Ovary (tissue), 9 donors: ENCODE data around the gene WNT4. TPM values are rescaled to one million over a fixed set of nuclear protein-coding genes. Genes with fewer than 3 reads are reported as not detected.

Experiments
- DNase-seq, 5 donors: peaks; one replicate each; pipeline ENCODE4 v3.0.0-alpha.2; 2019 to 2020
- H3K27ac ChIP-seq, 2 donors: fragments of 200-600 bp; one replicate each; pipeline versions ENCODE4 v1.5.1 to v1.8.0; 2019 to 2022
- H3K27me3 ChIP-seq: fragments of 200-600 bp; one replicate; pipeline ENCODE4 v1.8.0; 2022
- H3K36me3 ChIP-seq: fragments of 200-600 bp; sonication (generic); one replicate; pipeline ENCODE4 v1.5.1; 2019
- H3K4me1 ChIP-seq: one replicate; pipeline ENCODE4 v1.8.1; 2013; ENCODE audit warnings: mild to moderate bottlenecking, moderate library complexity; ENCODE audit not compliant: insufficient read depth
- H3K4me3 ChIP-seq: fragments of 200-600 bp; sonication (generic); one replicate; pipeline ENCODE4 v1.5.1; 2017
- H3K9me3 ChIP-seq, 2 donors: fragments of 200-600 bp in 1 of 2; sonication (generic) in 1 of 2; one replicate each; pipeline versions ENCODE4 v1.5.1 to v1.8.1; 2013 to 2019; ENCODE audit warnings: mild to moderate bottlenecking in 1 of 2, moderate library complexity in 1 of 2
- CTCF ChIP-seq, 3 donors: fragments of 450-650 bp in 2 of 3; fragments of 200-600 bp in 1 of 3; IDR thresholded peaks; one replicate each; pipeline versions ENCODE4 v1.5.1 to v1.8.0; 2016 to 2022; ENCODE audit warnings: antibody characterized with exemption in 3 of 3, mild to moderate bottlenecking in 1 of 3
- EP300 ChIP-seq: sonication (generic); formaldehyde crosslinking; IDR thresholded peaks from one replicate; pipeline ENCODE4 v1.6.1; 2017; ENCODE audit warnings: antibody characterized with exemption
- POLR2A ChIP-seq: fragments of 450-650 bp; IDR thresholded peaks from one replicate; pipeline ENCODE4 v1.6.1; 2017; ENCODE audit warnings: antibody characterized with exemption, mild to moderate bottlenecking, moderate library complexity
- WGBS, 3 donors: extraction: QIAGEN DNeasy Blood & Tissue Kit in 1 of 3; methylation state at CpG; one replicate each; pipeline versions ENCODE4 v1.1.5 to v1.1.7; 2013 to 2017; 5-methylcytosine and 5-hydroxymethylcytosine counted together
- intact Hi-C, 4 donors: fragments of 100-400 bp; cut with DNase I; formaldehyde crosslinking; loops; one replicate each; pipeline versions ENCODE4 v1.11.0 to v1.15.1; 2022 to 2023
- polyA plus RNA-seq, 2 donors: library from polyadenylated mRNA; stranded (reverse); fragments of 200-250 nt in 1 of 2; fragments of 350-450 nt in 1 of 2; fragmentation: Illumina TruSeq in 1 of 2; extraction: RNeasy Lipid Tissue Mini Kit (QIAGEN cat#74804) in 1 of 2; gene quantifications; one replicate each; pipeline ENCODE4 v1.2.3, GENCODE V29; 2013 to 2014
- total RNA-seq, 7 donors: library from RNA; depleted of rRNA in 2 of 7; stranded (reverse); fragments of >200 nt in 2 of 7; fragmentation: NEBNext Ultra II Directional in 3 of 7; extraction: Animal tissue kit (Norgen Biotek cat#: 25700) in 3 of 7; gene quantifications; one replicate each; pipeline versions ENCODE4 v1.1.0 to v1.2.4, GENCODE V29; 2016 to 2023
- donor health status: DM: no; HTN: no; CAD: no; lungs with moderate emphysema.
- donor health status: DM: no; HTN: no; CAD: no.
- donor health status: Bipolar disorder and iron deficiency.
- donor health status: DM: yes; HTN: yes; CAD: no.
- donor health status: DM: no; HTN: no; CAD: no.
- donor health status: DM: yes; HTN: yes; CAD: no.

Gene WNT4
- total and polyA plus RNA-seq, 9 donors: 3.7 to 125 (median 17.2) TPM

- no peaks in the 10 kb centered on the region for H3K27me3 ChIP-seq
- 95 to 100% (median 100%) methylated on average over 1 of the region's 1 CpG for WGBS, 3 donors
- no peaks in the 10 kb centered on the region for H3K4me1 ChIP-seq
- intact Hi-C loops: no loop called here
- H3K27ac ChIP-seq: no peak overlapping the region
- no peak for DNase-seq
- no peaks in the 10 kb centered on the region for H3K9me3 ChIP-seq
- TF ChIP-seq EP300 (no peak), CTCF (IDR thresholded peaks at IDR 0.05) (no peak), POLR2A (no peak)
- H3K36me3 ChIP-seq: no peaks in the 10 kb centered on the region
- H3K4me3 ChIP-seq: no peak overlapping the region
Measured at GRCh38 chr1:22166439-22166838, 23.5 kb upstream of the WNT4 start.

GRCh38 chr1:22164841-22165808 lies 22.2 kb upstream of the WNT4 start:
- TF ChIP-seq CTCF (IDR thresholded peaks at IDR 0.05) (no peak), POLR2A (no peak), EP300 (no peak)
- intact Hi-C loops: no loop called here
- no peak for DNase-seq
- no peaks in the 10 kb centered on the region for H3K27me3 ChIP-seq
- no peak overlapping the region for H3K4me3 ChIP-seq
- no peaks in the 10 kb centered on the region for H3K36me3 ChIP-seq
- no peaks in the 10 kb centered on the region for H3K9me3 ChIP-seq
- H3K4me1 ChIP-seq: peaks cover 1% of the 10 kb centered on the region
- H3K27ac ChIP-seq: no peak overlapping the region
- WGBS, 3 donors: 84 to 88% (median 86%) methylated on average over 14 of the region's 14 CpGs

GRCh38 chr1:22163564-22163963 lies 20.7 kb upstream of the WNT4 start:
- H3K9me3 ChIP-seq: no peaks in the 10 kb centered on the region
- no peaks in the 10 kb centered on the region for H3K27me3 ChIP-seq
- H3K36me3 ChIP-seq: no peaks in the 10 kb centered on the region
- peaks cover 2% of the 10 kb centered on the region for H3K4me1 ChIP-seq
- H3K4me3 ChIP-seq: no peak overlapping the region
- whole genome bisulfite sequencing, 3 donors: 78 to 88% (median 84%) methylated on average over 6 of the region's 6 CpGs
- TF ChIP-seq EP300 (no peak), POLR2A (no peak)
- H3K27ac ChIP-seq: no peak overlapping the region
- intact Hi-C loops: no loop called here
- DNase-seq: no peak

GRCh38 chr1:22163137-22163536 lies 20.2 kb upstream of the WNT4 start:
- H3K9me3 ChIP-seq: no peaks in the 10 kb centered on the region
- peaks cover 2% of the 10 kb centered on the region for H3K4me1 ChIP-seq
- DNase-seq: no peak
- intact Hi-C loops: no loop called here
- no peaks in the 10 kb centered on the region for H3K36me3 ChIP-seq
- WGBS, 3 donors: 89 to 93% (median 92%) methylated on average over 14 of the region's 14 CpGs
- H3K4me3 ChIP-seq: no peak overlapping the region
- TF ChIP-seq EP300 (no peak), CTCF (IDR thresholded peaks at IDR 0.05) (no peak), POLR2A (no peak)
- no peaks in the 10 kb centered on the region for H3K27me3 ChIP-seq
- H3K27ac ChIP-seq: no peak overlapping the region

GRCh38 chr1:22159891-22160290 lies 17.0 kb upstream of the WNT4 start:
- WGBS, 3 donors: 21 to 39% (median 22%) methylated on average over 14 to 17 of the region's 17 CpGs
- H3K4me1 ChIP-seq: peaks cover 2% of the 10 kb centered on the region
- intact Hi-C loops: loop anchor here in 1 of 4 donors (10.0 kb wide), 1 partner anchor 115 kb away; no protein-coding TSS in a partner anchor

More at GRCh38 chr1:22159891-22160290, 17.0 kb upstream of the WNT4 start:
- Histone ChIP-seq H3K27ac (peak overlapping the region in 1 of 2 donors; percentile 64), H3K9me3 (no peaks in the 10 kb centered on the region), H3K36me3 (no peaks in the 10 kb centered on the region), H3K27me3 (no peaks in the 10 kb centered on the region), H3K4me3 (no peak overlapping the region)
- TF ChIP-seq POLR2A: no peak
- TF ChIP-seq EP300: no peak
- no peak for TF ChIP-seq CTCF (IDR thresholded peaks at IDR 0.05)
- DNase-seq: peak; percentile 41 to 84 (median 63)
